ENCODE measurements around the gene DGKZ.

DNA sequence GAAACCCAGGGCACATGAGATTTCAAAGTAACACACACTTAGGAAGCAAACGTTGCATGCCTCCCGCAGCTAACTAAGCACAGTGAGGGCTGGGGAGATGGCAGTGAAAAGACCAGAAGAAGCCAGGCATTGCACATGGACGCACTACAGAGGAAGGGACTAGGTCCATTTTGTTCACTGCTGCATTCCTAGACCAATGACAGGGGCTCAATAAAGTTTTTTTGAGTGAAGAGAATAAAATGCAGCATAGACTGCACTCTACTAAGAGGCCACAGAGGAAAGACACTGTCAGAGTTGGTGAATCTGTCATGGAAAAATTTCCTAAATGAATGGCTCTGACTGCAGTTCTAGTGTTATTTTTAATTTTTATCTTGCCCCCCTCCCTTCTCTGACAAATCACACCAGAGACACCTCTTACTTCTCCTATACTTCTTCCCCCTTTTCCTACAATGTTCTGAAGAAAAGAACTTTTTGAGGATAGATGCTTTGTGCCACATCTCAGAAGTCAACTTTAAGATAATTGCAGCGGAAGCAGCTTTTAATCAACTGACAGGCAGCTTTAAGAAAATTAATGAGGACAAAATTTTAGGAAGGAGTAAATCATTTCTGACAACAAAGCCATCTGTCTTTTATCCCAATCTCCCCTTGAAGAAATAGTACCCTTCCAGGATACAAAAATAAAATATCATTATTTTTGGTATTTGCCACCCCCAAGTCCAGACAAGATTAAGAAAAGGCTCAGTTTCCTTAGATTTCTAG, 79.1 kb downstream of the DGKZ start:
- TF ChIP-seq, protein P1, sequence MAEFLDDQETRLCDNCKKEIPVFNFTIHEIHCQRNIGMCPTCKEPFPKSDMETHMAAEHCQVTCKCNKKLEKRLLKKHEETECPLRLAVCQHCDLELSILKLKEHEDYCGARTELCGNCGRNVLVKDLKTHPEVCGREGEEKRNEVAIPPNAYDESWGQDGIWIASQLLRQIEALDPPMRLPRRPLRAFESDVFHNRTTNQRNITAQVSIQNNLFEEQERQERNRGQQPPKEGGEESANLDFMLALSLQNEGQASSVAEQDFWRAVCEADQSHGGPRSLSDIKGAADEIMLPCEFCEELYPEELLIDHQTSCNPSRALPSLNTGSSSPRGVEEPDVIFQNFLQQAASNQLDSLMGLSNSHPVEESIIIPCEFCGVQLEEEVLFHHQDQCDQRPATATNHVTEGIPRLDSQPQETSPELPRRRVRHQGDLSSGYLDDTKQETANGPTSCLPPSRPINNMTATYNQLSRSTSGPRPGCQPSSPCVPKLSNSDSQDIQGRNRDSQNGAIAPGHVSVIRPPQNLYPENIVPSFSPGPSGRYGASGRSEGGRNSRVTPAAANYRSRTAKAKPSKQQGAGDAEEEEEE (CRISPR knock-in tag; IDR thresholded peaks at IDR 0.05; ENCODE audit: borderline replicate concordance): no peak
- TF ChIP-seq ZNF263 (CRISPR knock-in tag; IDR thresholded peaks at IDR 0.05) (no peak), ZNF720 (CRISPR knock-in tag; IDR thresholded peaks at IDR 0.05) (no peak), MED1 (CRISPR knock-in tag; IDR thresholded peaks at IDR 0.05) (no peak), MXI1 (IDR thresholded peaks at IDR 0.05; ENCODE audit: borderline replicate concordance, low read depth, low read length) (no peak), ZNF460 (CRISPR knock-in tag; IDR thresholded peaks at IDR 0.05; ENCODE audit: borderline replicate concordance) (no peak), NFE2L1 (CRISPR knock-in tag; IDR thresholded peaks at IDR 0.05; ENCODE audit: borderline replicate concordance) (no peak), ZNF670 (CRISPR knock-in tag; IDR thresholded peaks at IDR 0.05; ENCODE audit: borderline replicate concordance) (no peak), SMC3 (IDR thresholded peaks at IDR 0.05; ENCODE audit: low read length) (no peak), RAD21 (CRISPR knock-in tag; IDR thresholded peaks at IDR 0.05) (no peak), CEBPB (IDR thresholded peaks at IDR 0.05; ENCODE audit: borderline replicate concordance, low read depth, low read length) (no peak)
- TF ChIP-seq, protein P2, sequence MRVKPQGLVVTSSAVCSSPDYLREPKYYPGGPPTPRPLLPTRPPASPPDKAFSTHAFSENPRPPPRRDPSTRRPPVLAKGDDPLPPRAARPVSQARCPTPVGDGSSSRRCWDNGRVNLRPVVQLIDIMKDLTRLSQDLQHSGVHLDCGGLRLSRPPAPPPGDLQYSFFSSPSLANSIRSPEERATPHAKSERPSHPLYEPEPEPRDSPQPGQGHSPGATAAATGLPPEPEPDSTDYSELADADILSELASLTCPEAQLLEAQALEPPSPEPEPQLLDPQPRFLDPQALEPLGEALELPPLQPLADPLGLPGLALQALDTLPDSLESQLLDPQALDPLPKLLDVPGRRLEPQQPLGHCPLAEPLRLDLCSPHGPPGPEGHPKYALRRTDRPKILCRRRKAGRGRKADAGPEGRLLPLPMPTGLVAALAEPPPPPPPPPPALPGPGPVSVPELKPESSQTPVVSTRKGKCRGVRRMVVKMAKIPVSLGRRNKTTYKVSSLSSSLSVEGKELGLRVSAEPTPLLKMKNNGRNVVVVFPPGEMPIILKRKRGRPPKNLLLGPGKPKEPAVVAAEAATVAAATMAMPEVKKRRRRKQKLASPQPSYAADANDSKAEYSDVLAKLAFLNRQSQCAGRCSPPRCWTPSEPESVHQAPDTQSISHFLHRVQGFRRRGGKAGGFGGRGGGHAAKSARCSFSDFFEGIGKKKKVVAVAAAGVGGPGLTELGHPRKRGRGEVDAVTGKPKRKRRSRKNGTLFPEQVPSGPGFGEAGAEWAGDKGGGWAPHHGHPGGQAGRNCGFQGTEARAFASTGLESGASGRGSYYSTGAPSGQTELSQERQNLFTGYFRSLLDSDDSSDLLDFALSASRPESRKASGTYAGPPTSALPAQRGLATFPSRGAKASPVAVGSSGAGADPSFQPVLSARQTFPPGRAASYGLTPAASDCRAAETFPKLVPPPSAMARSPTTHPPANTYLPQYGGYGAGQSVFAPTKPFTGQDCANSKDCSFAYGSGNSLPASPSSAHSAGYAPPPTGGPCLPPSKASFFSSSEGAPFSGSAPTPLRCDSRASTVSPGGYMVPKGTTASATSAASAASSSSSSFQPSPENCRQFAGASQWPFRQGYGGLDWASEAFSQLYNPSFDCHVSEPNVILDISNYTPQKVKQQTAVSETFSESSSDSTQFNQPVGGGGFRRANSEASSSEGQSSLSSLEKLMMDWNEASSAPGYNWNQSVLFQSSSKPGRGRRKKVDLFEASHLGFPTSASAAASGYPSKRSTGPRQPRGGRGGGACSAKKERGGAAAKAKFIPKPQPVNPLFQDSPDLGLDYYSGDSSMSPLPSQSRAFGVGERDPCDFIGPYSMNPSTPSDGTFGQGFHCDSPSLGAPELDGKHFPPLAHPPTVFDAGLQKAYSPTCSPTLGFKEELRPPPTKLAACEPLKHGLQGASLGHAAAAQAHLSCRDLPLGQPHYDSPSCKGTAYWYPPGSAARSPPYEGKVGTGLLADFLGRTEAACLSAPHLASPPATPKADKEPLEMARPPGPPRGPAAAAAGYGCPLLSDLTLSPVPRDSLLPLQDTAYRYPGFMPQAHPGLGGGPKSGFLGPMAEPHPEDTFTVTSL (CRISPR knock-in tag; IDR thresholded peaks at IDR 0.05; ENCODE audit: borderline replicate concordance): no peak
- TF ChIP-seq, protein P3, sequence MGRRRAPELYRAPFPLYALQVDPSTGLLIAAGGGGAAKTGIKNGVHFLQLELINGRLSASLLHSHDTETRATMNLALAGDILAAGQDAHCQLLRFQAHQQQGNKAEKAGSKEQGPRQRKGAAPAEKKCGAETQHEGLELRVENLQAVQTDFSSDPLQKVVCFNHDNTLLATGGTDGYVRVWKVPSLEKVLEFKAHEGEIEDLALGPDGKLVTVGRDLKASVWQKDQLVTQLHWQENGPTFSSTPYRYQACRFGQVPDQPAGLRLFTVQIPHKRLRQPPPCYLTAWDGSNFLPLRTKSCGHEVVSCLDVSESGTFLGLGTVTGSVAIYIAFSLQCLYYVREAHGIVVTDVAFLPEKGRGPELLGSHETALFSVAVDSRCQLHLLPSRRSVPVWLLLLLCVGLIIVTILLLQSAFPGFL (CRISPR knock-in tag; IDR thresholded peaks at IDR 0.05): no peak

Measured in HepG2 (cell line).